K562 (cell line): ENCODE data around the gene LRRC4B. TPM values are rescaled to one million over a fixed set of nuclear protein-coding genes. Genes with fewer than 3 reads are reported as not detected.

Experiments used
- ARID3B ChIP-seq: fragments of 250-450 bp; sonication (Bioruptor Pico); IDR thresholded peaks from 2 replicates; pipeline ENCODE4 v1.4.0; 2020; ENCODE audit warnings: borderline replicate concordance
- ASH1L ChIP-seq: fragments of 450-650 bp; IDR thresholded peaks from 2 replicates; pipeline ENCODE4 v1.6.1; 2018; ENCODE audit warnings: borderline replicate concordance, mild to moderate bottlenecking, low read depth; ENCODE audit not compliant: partially characterized antibody
- KDM4B ChIP-seq, 2 experiments: fragments of 450-650 bp in 1 of 2; sonication (generic) in 1 of 2; IDR thresholded peaks; 2 replicates each; pipeline ENCODE4 v1.6.1; 2016 to 2017; ENCODE audit warnings: borderline replicate concordance in 2 of 2, antibody characterized with exemption in 1 of 2, low read depth in 1 of 2, mild to moderate bottlenecking in 1 of 2
- PHB2 ChIP-seq: fragments of 450-650 bp; IDR thresholded peaks from 2 replicates; pipeline ENCODE4 v1.6.1; 2017; ENCODE audit warnings: low read depth
- PTRF ChIP-seq: fragments of 450-650 bp; IDR thresholded peaks from 2 replicates; pipeline ENCODE4 v1.6.1; 2016; ENCODE audit warnings: mild to moderate bottlenecking, missing genetic modification characterization, missing compliant biosample characterization
- SETDB1 ChIP-seq: IDR thresholded peaks from one replicate; pipeline ENCODE4 v1.6.1; 2012; ENCODE audit warnings: low read length, control low read depth, inconsistent platforms
- SMARCE1 ChIP-seq: fragments of 450-650 bp; IDR thresholded peaks from 2 replicates; pipeline ENCODE4 v1.7.1; 2016; ENCODE audit warnings: mild to moderate bottlenecking
- SRF ChIP-seq, 2 experiments: fragments of 250-450, 450-650 bp in 1 of 2; sonication (Bioruptor Pico) in 1 of 2; sonication (generic) in 1 of 2; formaldehyde crosslinking; IDR thresholded peaks; 2 replicates each; pipeline versions ENCODE4 v1.5.0 to v1.5.1; 2020 to 2022; ENCODE audit warnings: mild to moderate bottlenecking in 1 of 2, missing genetic modification reagents in 1 of 2
- SRSF3 ChIP-seq: fragments of 200-400 bp; formaldehyde crosslinking; IDR thresholded peaks from 2 replicates; pipeline ENCODE4 v1.6.1; 2016; ENCODE audit warnings: mild to moderate bottlenecking, low read length, moderate library complexity; ENCODE audit not compliant: insufficient read depth
- SUPT5H ChIP-seq: fragments of 450-650 bp; IDR thresholded peaks from 2 replicates; pipeline ENCODE4 v1.6.1; 2016
- TCF15 ChIP-seq: fragments of 250-450 bp; sonication (Bioruptor Pico); IDR thresholded peaks from 2 replicates; pipeline ENCODE4 v1.8.0; 2022; ENCODE audit warnings: moderate library complexity, mild to moderate bottlenecking, inconsistent platforms
- XRCC4 ChIP-seq: IDR thresholded peaks from one replicate; pipeline ENCODE4 v1.6.1; 2011; ENCODE audit not compliant: insufficient read depth, insufficient read length; ENCODE audit errors: extremely low read depth
- ZC3H8 ChIP-seq: fragments of 450-650 bp; IDR thresholded peaks from 2 replicates; pipeline ENCODE4 v1.6.1; 2017
- ZNF134 ChIP-seq: fragments of 250-450 bp; sonication (Bioruptor Pico); conservative IDR thresholded peaks from 2 replicates; pipeline ENCODE4 v1.4.0; 2020
- ZNF311 ChIP-seq: fragments of 250-450 bp; sonication (Bioruptor Pico); IDR thresholded peaks from 2 replicates; pipeline ENCODE4 v1.4.0; 2020; ENCODE audit warnings: mild to moderate bottlenecking, moderate library complexity
- polyA plus RNA-seq, 8 experiments: library from polyadenylated mRNA; depleted of rRNA in 4 of 8; stranded (reverse) in 5 of 8; unstranded in 3 of 8; fragments of >200 nt; fragmentation: Nextera tagmentation in 2 of 8; fragmentation: Illumina TruSeq in 1 of 8; extraction: Ambion mirVana in 2 of 8; extraction: Trizol in 1 of 8; gene quantifications; 2 replicates each; pipeline versions ENCODE4 v1.2.1 to v1.2.3, GENCODE V29; 2011 to 2014; ENCODE audit warnings: inconsistent platforms in 1 of 8, missing spikeins in 1 of 8
- total RNA-seq, 7 experiments: library from RNA; depleted of rRNA in 6 of 7; stranded (reverse); fragments of >200 nt in 6 of 7; fragmentation: Illumina TruSeq in 2 of 7; extraction: Trizol in 2 of 7; gene quantifications; 2 replicates each; pipeline versions ENCODE4 v1.2.1 to v1.2.3, GENCODE V29; 2011 to 2021; ENCODE audit warnings: low replicate concordance in 1 of 7

LRRC4B gene
- total and polyA plus RNA-seq, 9 of the 15 experiments (the other 6 are each of a cell fraction or from before 2014, with no cell fraction given): 0.18 to 9.6 (median 2.9) TPM; not detected in 2

GRCh38 chr19:50511069-50511822 lies 57.0 kb downstream of the LRRC4B start, which contains the start of gene JOSD2 (continued):
- TF ChIP-seq KDM4B (IDR thresholded peaks at IDR 0.05; ENCODE audit: borderline replicate concordance in 2 of 2, low read depth in 1 of 2) (peak in 1 of 2 experiments; percentile 61; a peak in 1 of 4 replicates), SMARCE1 (no peak), SETDB1 (no peak), PTRF (tag) (no peak), PHB2 (no peak), TCF15 (no peak), ASH1L (no peak), SRSF3 (no peak), SRF (CRISPR knock-in tag; IDR thresholded peaks at IDR 0.05) (peak in 1 of 2 experiments; percentile 87; a peak in 1 of 4 replicates), ARID3B (CRISPR knock-in tag) (no peak), XRCC4 (no peak), ZNF311 (CRISPR knock-in tag) (no peak), ZC3H8 (no peak), ZNF134 (no peak), SUPT5H (peak; percentile 82)
- TF ChIP-seq, all 486 proteins: peak for 176
